Activated T-helper 1 cell treated with anti-CD3 and anti-CD28 coated beads, Interleukin-12 subunit alpha, Interleukin-12 subunit beta, Interleukin-2, Interleukin-4 antibody, amounts not matched to agents 30 ng/mL and 10 ng/mL and 1 ng/mL, durations not matched to agents 14 hours and 24 hours and 36 hours (primary cell): ENCODE results near the gene ATP13A2. TPM values are rescaled to one million over a fixed set of nuclear protein-coding genes. Genes with fewer than 3 reads are reported as not detected.
"Not testable (repeated sequence)": the region's sequence is repeated elsewhere in the genome, so short reads cannot be mapped to it uniquely, and the experiment has no call there.

Experiments
- DNase-seq: peaks from one replicate; pipeline ENCODE4 v3.0.0; 2021; ENCODE audit warnings: low spot score
- H3K27ac Mint-ChIP-seq: one replicate; pipeline ENCODE4 v1.8.0; 2021; ENCODE audit warnings: mild to moderate bottlenecking, mixed read lengths
- H3K27me3 Mint-ChIP-seq: one replicate; pipeline ENCODE4 v1.8.0; 2022; ENCODE audit warnings: mild to moderate bottlenecking, moderate library complexity, mixed read lengths; ENCODE audit not compliant: insufficient read depth
- H3K36me3 Mint-ChIP-seq: one replicate; pipeline ENCODE4 v1.8.0; 2021; ENCODE audit warnings: low read depth, mixed read lengths
- H3K4me1 Mint-ChIP-seq: one replicate; pipeline ENCODE4 v1.8.0; 2021; ENCODE audit warnings: low read depth, mixed read lengths
- H3K4me3 Mint-ChIP-seq: one replicate; pipeline ENCODE4 v1.8.0; 2021; ENCODE audit warnings: mild to moderate bottlenecking, moderate library complexity, mixed read lengths
- H3K9me3 Mint-ChIP-seq: one replicate; pipeline ENCODE4 v1.8.0; 2021; ENCODE audit warnings: mixed read lengths
- intact Hi-C: fragments of 100-400 bp; cut with micrococcal nuclease; formaldehyde crosslinking; loops from one replicate; pipeline ENCODE4 v1.15.1; 2024
- total RNA-seq: library from RNA; stranded (reverse); gene quantifications from 2 replicates; pipeline ENCODE4 v1.2.3, GENCODE V29; 2022

Gene ATP13A2
- total RNA-seq, 1 donor from 2014 or later = 48.3 TPM

DNA sequence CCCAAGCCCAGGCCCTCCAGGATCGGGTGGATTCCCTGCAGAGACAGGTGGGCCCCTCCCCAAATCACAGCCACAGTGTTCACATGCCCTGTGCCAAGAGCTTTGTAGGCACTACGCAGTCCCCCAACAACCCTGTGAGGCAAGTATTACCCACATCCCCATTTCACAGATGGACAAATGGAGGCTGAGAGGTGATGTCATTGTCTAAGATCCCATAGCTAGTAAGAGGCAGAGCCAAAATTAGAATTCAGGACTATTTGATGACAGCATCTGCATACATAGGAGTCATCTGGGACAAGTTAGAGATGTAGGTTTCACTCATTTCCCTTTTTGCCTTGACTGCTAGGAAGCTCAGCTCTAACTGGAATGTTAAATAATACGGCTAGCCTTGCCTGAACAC is 43.4 kb downstream of the ATP13A2 start:
- no peak overlapping the region for H3K4me3 Mint-ChIP-seq
- no peaks in the 10 kb centered on the region for H3K9me3 Mint-ChIP-seq
- intact Hi-C loops = no loop called here
- no peaks in the 10 kb centered on the region for H3K27me3 Mint-ChIP-seq
- no peak for DNase-seq
- no peak overlapping the region for H3K27ac Mint-ChIP-seq
- H3K4me1 Mint-ChIP-seq = no peaks in the 10 kb centered on the region
- no peaks in the 10 kb centered on the region for H3K36me3 Mint-ChIP-seq

DNA sequence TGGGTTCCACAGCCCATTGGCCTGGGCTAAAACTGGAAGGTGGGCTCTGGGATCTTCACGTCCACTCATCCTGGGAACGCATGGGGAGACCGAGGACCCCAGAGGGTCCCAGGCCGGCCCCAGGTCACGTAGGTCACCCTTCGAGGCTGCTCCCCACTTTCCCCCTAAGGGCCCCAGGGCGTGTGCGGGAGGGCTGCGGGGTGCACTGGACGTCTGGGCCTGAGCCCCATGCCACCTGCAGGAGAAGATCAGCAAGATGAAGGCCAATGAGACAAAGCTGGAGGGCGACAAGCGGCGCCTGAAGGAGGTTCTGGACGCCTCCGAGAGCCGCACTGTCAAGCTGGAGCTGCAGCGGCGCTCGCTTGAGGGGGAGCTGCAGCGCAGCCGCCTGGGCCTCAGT is 43.8 kb downstream of the ATP13A2 start:
- H3K27me3 Mint-ChIP-seq = no peaks in the 10 kb centered on the region
- intact Hi-C loops = no loop called here
- H3K4me3 Mint-ChIP-seq = no peak overlapping the region
- H3K27ac Mint-ChIP-seq = no peak overlapping the region
- no peak for DNase-seq
- H3K36me3 Mint-ChIP-seq = no peaks in the 10 kb centered on the region
- H3K9me3 Mint-ChIP-seq = no peaks in the 10 kb centered on the region
- H3K4me1 Mint-ChIP-seq = no peaks in the 10 kb centered on the region

DNA sequence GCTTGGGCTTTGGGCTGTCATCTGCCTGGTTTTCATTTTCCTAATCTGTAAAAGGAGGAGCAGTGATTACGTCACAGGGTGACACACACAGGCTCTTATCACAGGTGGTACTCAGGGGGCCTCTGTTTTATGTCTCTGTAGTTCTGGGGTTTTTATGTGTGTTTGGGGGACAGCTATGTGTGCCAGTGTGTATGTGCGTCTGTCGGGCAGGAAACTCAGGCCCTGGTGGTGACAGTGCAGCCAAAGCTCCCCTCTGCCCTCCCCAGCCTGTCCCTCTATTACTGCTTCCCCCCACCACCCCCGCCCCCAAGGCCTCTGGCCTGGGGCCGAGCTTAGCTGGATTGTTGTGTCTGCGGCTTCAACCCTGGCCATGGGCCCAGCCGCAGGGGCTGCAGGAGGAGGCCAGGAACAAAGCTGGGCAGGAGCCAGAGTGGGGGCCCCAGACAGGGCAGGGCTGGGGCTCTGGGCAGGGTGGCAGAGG is 44.6 kb downstream of the ATP13A2 start:
- Mint-ChIP-seq H3K9me3 (no peaks in the 10 kb centered on the region), H3K36me3 (no peaks in the 10 kb centered on the region), H3K27ac (no peak overlapping the region)

DNA sequence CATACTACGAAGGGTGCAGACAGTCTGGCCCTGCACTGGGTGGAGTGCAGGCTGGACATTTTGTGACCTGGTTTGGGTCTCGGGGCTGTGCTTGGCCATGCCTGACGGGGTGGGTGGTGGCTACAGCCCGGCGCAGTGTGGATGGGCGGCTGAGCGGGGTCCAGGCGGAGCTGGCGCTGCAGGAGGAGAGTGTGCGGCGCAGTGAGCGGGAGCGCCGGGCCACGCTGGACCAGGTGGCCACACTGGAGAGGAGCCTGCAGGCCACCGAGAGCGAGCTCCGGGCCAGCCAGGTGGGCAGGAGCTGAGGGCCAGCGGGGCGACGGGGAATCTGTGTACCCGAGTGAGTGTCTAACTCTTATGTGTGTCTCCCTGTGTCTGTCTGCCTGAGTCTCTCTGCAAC is 45.4 kb downstream of the ATP13A2 start:
- Mint-ChIP-seq H3K36me3 (no peaks in the 10 kb centered on the region), H3K9me3 (no peaks in the 10 kb centered on the region), H3K4me3 (no peak overlapping the region), H3K27me3 (no peaks in the 10 kb centered on the region), H3K4me1 (no peaks in the 10 kb centered on the region), H3K27ac (no peak overlapping the region)
- intact Hi-C loops = no loop called here
- no peak for DNase-seq

More for the DNA sequence above, 44.6 kb downstream of the ATP13A2 start:
- Mint-ChIP-seq H3K4me3 (no peak overlapping the region), H3K4me1 (no peaks in the 10 kb centered on the region), H3K27me3 (no peaks in the 10 kb centered on the region)
- intact Hi-C loops = no loop called here
- no peak for DNase-seq

DNA sequence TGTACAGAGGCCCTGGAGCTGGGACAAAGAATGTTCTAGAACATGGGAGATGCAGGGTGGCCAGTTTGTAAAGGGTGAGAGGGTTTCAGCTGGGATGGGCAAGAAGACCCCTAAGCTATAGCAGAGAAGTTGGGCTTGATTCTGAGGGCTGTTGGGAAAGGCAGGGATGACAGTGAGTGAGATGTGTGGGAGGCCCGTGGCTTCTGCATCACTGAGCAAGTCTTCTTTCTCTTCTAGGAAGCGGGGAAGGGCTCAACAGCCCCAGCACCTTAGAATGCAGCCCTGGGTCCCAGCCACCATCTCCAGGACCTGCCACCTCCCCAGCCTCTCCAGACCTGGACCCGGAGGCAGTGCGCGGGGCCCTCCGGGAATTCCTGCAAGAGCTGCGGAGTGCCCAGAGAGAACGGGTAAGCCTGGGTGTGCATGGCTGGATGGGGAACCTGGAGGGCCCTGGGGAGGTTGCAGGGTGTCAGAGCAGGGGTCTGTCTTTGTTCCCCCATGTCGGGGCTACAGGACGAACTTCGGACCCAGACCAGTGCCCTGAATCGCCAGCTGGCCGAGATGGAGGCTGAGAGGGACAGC is 46.2 kb downstream of the ATP13A2 start:
- Mint-ChIP-seq H3K9me3 (no peaks in the 10 kb centered on the region), H3K27me3 (no peaks in the 10 kb centered on the region), H3K36me3 (no peaks in the 10 kb centered on the region), H3K4me1 (peaks cover 1% of the 10 kb centered on the region), H3K27ac (no peak overlapping the region), H3K4me3 (no peak overlapping the region)
- no peak for DNase-seq
- intact Hi-C loops = no loop called here

DNA sequence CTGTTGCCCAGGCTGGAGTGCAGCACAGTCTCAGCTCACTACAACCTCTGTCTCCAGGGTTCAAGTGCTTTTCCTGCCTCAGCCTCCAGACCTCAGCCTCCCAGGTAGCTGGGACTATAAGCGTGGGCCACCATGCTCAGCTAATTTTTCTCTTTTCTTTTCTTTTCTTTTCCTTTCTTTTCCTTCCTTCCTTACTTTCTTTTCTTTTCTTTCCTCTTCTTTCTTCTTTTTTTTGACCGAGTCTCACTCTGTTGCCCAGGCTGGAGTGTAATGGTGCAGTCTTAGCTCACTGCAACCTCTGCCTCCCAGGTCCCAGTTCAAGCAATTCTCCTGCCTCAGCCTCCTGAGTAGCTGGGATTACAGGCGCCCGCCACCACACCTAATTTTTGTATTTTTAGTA is 47.6 kb downstream of the ATP13A2 start:
- H3K9me3 Mint-ChIP-seq, H3K27ac Mint-ChIP-seq, intact Hi-C loops, H3K4me1 Mint-ChIP-seq, H3K4me3 Mint-ChIP-seq, H3K27me3 Mint-ChIP-seq, DNase-seq, H3K36me3 Mint-ChIP-seq: not testable (repeated sequence)

DNA sequence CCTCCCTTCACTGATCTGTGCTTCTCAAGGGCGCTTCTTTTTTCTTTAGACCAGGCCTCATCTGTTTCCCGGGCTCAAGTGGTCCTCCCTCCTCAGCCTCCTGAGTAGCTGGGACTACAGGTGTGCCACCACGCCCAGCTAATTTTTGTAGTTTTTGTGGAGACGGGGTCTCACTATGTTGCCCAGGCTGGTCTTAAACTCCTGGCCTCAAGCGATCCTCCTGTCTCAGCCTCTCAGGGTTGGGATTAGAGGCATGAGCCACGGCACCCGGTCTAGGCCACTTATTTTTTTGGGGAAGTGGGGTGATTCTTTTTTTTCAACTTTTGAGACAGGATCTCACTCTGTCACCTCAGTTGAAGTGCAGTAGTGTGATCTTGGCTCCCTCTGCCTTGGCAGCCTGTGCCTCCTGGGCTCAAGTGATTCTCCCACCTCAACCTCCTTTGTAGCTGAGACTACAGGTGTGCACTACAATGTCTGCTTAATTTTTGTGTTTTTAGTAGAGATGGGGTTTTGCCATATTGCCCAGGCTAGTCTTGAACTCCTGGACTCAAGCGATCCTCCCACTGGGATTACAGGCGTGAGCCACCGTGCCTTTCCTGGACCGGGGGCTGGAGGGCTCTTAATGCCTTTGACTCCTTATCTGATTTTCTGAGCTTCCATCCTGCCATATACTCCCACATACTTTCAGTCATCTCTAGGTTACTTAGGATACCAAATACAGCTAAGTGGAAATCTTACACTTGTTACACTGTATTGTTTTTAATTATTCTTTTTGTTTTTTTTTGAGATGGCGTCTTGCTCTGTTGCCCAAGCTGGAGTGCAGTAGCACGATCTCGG is 50.2 kb downstream of the ATP13A2 start:
- Mint-ChIP-seq H3K27ac (peak overlapping the region; percentile 36), H3K4me3 (peak overlapping the region; percentile 62), H3K36me3 (no peaks in the 10 kb centered on the region), H3K4me1 (peaks cover 6% of the 10 kb centered on the region), H3K9me3 (no peaks in the 10 kb centered on the region), H3K27me3 (no peaks in the 10 kb centered on the region)
- intact Hi-C loops = loop anchor here (2.0 kb wide), 3 partner anchors 49 to 93 kb away; partner anchors contain the start of genes ATP13A2 and SDHB
- no peak for DNase-seq

DNA sequence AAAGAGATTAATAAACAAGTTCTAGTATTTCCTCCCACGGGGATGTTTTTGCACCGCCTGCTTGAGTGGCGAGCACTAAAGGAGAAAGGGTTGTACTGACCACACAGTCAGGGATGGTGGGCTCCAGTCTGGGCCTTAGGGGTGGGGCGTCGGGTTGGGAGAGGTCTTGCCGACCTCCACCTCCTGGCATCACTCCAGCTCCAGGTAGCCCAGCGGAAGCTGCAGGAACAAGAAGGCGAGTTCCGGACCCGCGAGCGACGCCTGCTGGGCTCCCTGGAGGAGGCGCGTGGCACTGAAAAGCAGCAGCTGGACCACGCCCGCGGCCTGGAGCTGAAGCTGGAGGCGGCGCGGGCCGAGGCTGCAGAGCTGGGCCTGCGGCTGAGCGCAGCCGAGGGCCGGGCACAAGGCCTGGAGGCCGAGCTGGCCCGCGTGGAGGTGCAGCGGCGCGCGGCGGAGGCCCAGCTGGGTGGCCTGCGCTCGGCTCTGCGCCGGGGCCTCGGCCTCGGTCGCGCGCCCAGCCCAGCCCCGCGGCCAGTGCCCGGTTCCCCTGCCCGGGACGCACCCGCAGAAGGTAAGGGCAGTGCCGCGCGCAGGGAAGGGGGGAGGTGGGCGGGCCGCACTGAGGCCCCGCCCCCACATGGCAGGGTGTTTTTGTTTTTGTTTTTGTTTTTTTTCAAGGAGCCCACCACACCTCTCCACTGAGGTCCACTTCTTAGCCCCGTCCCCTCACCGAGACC is 51.0 kb downstream of the ATP13A2 start:
- H3K9me3 Mint-ChIP-seq = no peaks in the 10 kb centered on the region
- H3K27me3 Mint-ChIP-seq = no peaks in the 10 kb centered on the region
- H3K4me3 Mint-ChIP-seq = peak overlapping the region; percentile 71
- peaks cover 6% of the 10 kb centered on the region for H3K4me1 Mint-ChIP-seq
- H3K36me3 Mint-ChIP-seq = no peaks in the 10 kb centered on the region
- peak overlapping the region; percentile 72 for H3K27ac Mint-ChIP-seq
- DNase-seq = peak; percentile 75
- intact Hi-C loops = loop anchor here (2.0 kb wide), 3 partner anchors 48 to 94 kb away; partner anchors contain the start of genes ATP13A2 and SDHB

DNA sequence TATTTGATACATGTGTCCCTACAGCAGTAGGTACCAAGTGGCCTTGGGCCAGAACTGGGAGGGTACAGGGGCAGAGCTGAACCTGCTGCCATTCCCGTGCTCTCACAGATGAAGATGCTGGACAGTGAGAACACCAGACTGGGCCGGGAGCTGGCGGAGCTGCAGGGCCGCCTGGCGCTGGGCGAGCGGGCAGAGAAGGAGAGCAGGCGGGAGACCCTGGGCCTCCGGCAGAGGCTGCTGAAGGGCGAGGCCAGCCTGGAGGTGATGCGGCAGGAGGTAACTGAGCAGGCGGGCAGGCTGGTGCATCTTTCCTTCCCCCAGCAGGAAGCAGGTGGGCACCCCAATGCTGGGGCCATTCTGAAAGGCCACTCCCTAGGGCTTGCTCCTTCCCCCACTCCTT is 53.3 kb downstream of the ATP13A2 start:
- Mint-ChIP-seq H3K27ac (no peak overlapping the region), H3K27me3 (no peaks in the 10 kb centered on the region), H3K4me1 (peaks cover 6% of the 10 kb centered on the region), H3K4me3 (no peak overlapping the region), H3K36me3 (no peaks in the 10 kb centered on the region), H3K9me3 (no peaks in the 10 kb centered on the region)
- intact Hi-C loops = no loop called here
- DNase-seq = no peak

DNA sequence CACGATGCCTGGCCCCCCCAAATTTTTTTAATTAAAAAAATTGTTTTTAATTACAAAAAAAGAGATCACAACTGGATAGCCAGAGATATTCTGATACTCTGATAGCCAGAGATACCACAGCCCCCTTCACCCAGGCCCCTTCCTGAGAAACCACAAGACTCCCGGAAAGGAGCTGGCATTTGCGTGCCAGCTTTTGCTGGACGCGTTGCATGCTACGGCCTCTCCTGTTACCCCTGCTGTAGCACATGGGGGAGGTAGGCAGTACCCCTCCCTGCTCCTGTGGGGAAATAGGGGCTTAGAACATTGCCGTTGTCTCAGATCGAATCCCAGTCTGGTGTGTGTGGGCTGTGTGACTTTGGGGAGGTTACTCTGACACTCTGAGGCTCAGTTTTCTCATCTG is 54.0 kb downstream of the ATP13A2 start:
- intact Hi-C loops = no loop called here
- H3K27ac Mint-ChIP-seq = no peak overlapping the region
- DNase-seq = no peak
- no peaks in the 10 kb centered on the region for H3K27me3 Mint-ChIP-seq
- no peaks in the 10 kb centered on the region for H3K9me3 Mint-ChIP-seq
- H3K4me3 Mint-ChIP-seq = no peak overlapping the region
- no peaks in the 10 kb centered on the region for H3K36me3 Mint-ChIP-seq
- peaks cover 6% of the 10 kb centered on the region for H3K4me1 Mint-ChIP-seq

DNA sequence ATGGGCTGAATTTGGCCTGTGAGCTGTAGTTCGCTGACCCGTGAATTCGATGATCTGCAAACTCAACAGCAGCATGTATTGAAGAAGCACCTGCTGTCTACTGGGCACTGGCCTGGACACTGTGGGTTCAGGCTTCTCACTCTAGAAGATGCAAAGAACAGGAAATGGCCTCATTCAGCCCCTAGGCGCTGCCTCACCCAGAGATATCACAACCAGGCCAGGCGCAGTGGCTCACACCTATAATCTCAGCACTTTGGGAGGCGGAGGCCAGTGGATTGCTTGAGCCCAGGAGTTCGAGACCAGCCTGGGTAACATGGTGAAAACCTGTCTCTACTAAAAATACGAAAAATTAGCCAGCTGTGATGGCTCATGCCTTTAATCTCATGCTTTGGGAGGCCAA is 55.0 kb downstream of the ATP13A2 start:
- no peak for DNase-seq
- Mint-ChIP-seq H3K9me3 (no peaks in the 10 kb centered on the region), H3K36me3 (no peaks in the 10 kb centered on the region), H3K4me3 (no peak overlapping the region), H3K27ac (no peak overlapping the region), H3K27me3 (no peaks in the 10 kb centered on the region), H3K4me1 (peaks cover 6% of the 10 kb centered on the region)
- intact Hi-C loops = no loop called here

DNA sequence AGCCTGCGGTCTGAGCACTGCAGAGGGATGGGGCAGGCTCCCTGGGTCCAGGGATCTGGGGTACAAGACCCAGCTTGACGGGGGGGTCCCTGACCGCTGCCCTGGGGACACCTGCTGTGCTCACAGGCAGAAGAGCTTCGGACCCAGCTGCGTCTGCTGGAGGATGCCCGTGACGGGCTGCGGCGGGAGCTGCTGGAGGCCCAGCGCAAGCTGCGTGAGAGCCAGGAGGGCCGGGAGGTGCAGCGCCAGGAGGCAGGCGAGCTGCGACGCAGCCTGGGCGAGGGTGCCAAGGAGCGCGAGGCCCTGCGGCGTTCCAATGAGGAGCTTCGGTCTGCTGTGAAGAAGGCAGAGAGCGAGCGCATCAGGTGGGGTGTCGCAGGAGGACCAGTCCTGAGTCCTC is 56.5 kb downstream of the ATP13A2 start:
- Mint-ChIP-seq H3K9me3 (no peaks in the 10 kb centered on the region), H3K27ac (no peak overlapping the region), H3K4me1 (peaks cover under 1% of the 10 kb centered on the region), H3K36me3 (no peaks in the 10 kb centered on the region), H3K4me3 (no peak overlapping the region), H3K27me3 (no peaks in the 10 kb centered on the region)
- no peak for DNase-seq
- intact Hi-C loops = no loop called here

DNA sequence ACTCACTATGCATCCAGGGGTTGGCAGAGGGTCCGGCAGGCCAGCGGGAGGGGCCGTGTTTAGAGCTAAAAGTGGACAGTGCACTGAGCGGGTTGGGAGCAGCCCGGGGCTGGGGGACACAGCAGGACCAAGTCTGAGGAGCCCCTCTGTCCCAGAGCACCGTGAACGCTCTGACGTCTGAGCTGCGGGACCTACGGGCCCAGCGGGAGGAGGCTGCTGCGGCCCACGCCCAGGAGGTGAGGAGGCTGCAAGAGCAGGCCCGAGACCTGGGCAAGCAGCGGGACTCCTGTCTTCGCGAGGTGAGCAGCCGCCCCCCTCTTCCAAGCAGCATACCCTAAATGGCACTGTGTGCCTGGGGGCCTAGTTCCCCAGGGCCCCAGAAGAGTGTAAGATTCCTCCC is 57.1 kb downstream of the ATP13A2 start:
- intact Hi-C loops = no loop called here
- Mint-ChIP-seq H3K4me3 (no peak overlapping the region), H3K4me1 (no peaks in the 10 kb centered on the region), H3K27ac (no peak overlapping the region), H3K36me3 (no peaks in the 10 kb centered on the region), H3K9me3 (no peaks in the 10 kb centered on the region), H3K27me3 (no peaks in the 10 kb centered on the region)
- DNase-seq = no peak
